Measurements from ENCODE around the gene MYO16.

The MYO16 gene

GRCh38 chr13:109256866-109257760 lies 627.7 kb downstream of the MYO16 start:
- H3K9ac ChIP-seq (ENCODE audit: low read length): no peak overlapping the region

More at GRCh38 chr13:109256866-109257760, 627.7 kb downstream of the MYO16 start:
- Histone ChIP-seq H3K4me1 (ENCODE audit: control insufficient read depth, insufficient read depth, low read length) (no peaks in the 10 kb centered on the region), H3K9me3 (ENCODE audit: control insufficient read depth, low read length) (no peaks in the 10 kb centered on the region), H3K36me3 (ENCODE audit: control insufficient read depth, insufficient read depth, low read length) (no peaks in the 10 kb centered on the region), H3K27me3 (ENCODE audit: control insufficient read depth, insufficient read depth, low read length) (no peaks in the 10 kb centered on the region), H3K4me3 (ENCODE audit: low read length) (no peak overlapping the region)

All from mucosa of stomach (tissue), 1 donor.